Mesothelial cell of epicardium (in vitro differentiated cells): ENCODE measurements around the gene RHBDF2. TPM values are rescaled to one million over a fixed set of nuclear protein-coding genes. Genes with fewer than 3 reads are reported as not detected.
A peak's percentile ranks its signal among the peaks of the same experiment; 100 is the strongest.

Experiments
- DNase-seq, 2 experiments: peaks; one replicate each; pipeline ENCODE4 v3.0.0; 2021; ENCODE audit warnings: low spot score in 2 of 2; ENCODE audit not compliant: unreplicated experiment in 2 of 2
- H3K27ac Mint-ChIP-seq: 2 replicates; pipeline ENCODE4 v1.8.0; 2021; ENCODE audit warnings: mixed read lengths
- H3K27me3 Mint-ChIP-seq: 2 replicates; pipeline ENCODE4 v1.8.0; 2021; ENCODE audit warnings: low read depth, mixed read lengths
- H3K36me3 Mint-ChIP-seq: 2 replicates; pipeline ENCODE4 v1.8.0; 2021; ENCODE audit warnings: mixed read lengths
- H3K4me1 Mint-ChIP-seq: 2 replicates; pipeline ENCODE4 v1.8.0; 2021; ENCODE audit warnings: mixed read lengths
- H3K4me3 Mint-ChIP-seq: 2 replicates; pipeline ENCODE4 v1.8.0; 2021; ENCODE audit warnings: mild to moderate bottlenecking, moderate library complexity, mixed read lengths
- H3K9me3 Mint-ChIP-seq: 2 replicates; pipeline ENCODE4 v1.8.0; 2021; ENCODE audit warnings: mixed read lengths
- total RNA-seq: library from RNA; stranded (reverse); gene quantifications from 3 replicates; pipeline ENCODE4 v1.2.1, GENCODE V29; 2021
- TF ChIP-seq, protein P1 (sequence below): fragments of 200-600 bp; sonication (generic); IDR thresholded peaks from one replicate; pipeline ENCODE4 v1.5.0; 2021; ENCODE audit warnings: antibody characterized with exemption; ENCODE audit not compliant: unreplicated experiment

Gene RHBDF2
- total RNA-seq, 1 donor from 2014 or later = 21.5 TPM

DNA sequence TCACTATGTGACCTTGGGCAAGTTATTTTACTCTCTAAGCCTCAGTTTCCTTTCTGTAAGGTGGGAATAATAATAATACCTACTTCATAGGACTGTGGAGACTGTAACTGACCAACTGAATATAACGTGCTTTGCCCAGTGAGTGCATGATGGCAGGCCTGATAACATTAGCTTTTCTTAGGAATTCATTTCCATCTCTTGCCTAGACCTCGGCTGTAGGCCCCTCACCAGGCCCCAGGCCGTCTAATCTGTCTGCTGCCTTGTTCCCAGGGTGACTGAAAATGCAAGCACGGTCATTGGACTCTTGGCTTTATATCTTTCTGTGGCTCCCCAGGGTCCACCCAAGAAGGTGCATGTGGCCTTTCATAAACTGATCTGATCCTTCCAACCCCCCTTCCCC is 41.5 kb downstream of the RHBDF2 start:
- no peak overlapping the region for H3K4me3 Mint-ChIP-seq

DNA sequence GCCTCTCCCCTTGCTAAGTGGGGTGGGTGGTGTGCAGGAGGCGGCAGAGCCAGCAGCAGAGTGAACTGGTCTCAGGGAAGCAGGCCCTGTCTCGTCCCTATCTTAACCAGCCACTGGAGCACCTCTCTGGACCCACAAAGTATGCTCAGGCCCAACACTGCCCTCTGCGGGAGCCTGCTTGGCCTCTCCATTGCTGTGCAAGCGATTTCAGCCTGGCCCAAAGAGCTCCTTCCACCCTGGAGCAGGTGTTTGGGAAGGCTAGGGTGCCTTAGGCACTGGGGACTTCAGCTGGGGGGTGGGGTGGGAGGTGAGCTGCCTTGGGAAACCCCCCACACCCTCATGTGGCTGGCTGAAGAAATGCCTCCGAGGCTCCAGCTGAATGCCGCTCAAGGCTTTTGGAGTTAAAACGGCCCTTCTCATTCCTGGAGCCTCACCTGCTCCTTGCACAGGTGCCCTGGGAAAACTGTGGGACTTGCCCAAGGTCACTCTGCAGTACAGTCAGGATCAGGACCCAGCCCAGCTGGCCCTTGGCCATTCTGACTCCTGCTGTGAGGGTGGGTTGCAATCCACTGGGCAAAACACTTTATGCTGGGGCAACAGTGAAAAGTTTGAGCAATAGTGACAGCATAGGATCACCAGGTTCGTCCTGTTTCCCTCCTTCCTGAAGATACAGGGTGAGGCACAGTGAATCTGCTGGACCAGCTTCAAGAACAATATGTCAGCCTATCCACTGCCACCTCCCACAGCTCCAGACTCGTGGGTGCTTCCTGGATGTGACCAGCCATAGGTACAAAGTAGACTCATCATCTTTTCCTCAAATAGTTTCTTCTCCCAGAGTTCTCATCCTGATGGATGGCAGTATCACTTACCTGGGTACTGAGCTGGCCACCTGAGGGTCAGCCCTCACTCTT is 42.4 kb downstream of the RHBDF2 start:
- TF ChIP-seq, protein P1, sequence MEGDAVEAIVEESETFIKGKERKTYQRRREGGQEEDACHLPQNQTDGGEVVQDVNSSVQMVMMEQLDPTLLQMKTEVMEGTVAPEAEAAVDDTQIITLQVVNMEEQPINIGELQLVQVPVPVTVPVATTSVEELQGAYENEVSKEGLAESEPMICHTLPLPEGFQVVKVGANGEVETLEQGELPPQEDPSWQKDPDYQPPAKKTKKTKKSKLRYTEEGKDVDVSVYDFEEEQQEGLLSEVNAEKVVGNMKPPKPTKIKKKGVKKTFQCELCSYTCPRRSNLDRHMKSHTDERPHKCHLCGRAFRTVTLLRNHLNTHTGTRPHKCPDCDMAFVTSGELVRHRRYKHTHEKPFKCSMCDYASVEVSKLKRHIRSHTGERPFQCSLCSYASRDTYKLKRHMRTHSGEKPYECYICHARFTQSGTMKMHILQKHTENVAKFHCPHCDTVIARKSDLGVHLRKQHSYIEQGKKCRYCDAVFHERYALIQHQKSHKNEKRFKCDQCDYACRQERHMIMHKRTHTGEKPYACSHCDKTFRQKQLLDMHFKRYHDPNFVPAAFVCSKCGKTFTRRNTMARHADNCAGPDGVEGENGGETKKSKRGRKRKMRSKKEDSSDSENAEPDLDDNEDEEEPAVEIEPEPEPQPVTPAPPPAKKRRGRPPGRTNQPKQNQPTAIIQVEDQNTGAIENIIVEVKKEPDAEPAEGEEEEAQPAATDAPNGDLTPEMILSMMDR = peak; percentile 21
- no peaks in the 10 kb centered on the region for H3K4me1 Mint-ChIP-seq
- peaks cover 2% of the 10 kb centered on the region for H3K27me3 Mint-ChIP-seq
- DNase-seq = peak in 1 of 2 experiments; percentile 55
- H3K27ac Mint-ChIP-seq = no peak overlapping the region
- no peaks in the 10 kb centered on the region for H3K36me3 Mint-ChIP-seq
- no peak overlapping the region for H3K4me3 Mint-ChIP-seq
- H3K9me3 Mint-ChIP-seq = no peaks in the 10 kb centered on the region

More for the DNA sequence above, 41.5 kb downstream of the RHBDF2 start:
- H3K27ac Mint-ChIP-seq = no peak overlapping the region
- no peaks in the 10 kb centered on the region for H3K4me1 Mint-ChIP-seq
- TF ChIP-seq, protein P1 = no peak
- peaks cover 2% of the 10 kb centered on the region for H3K27me3 Mint-ChIP-seq
- DNase-seq = no peak
- H3K36me3 Mint-ChIP-seq = no peaks in the 10 kb centered on the region
- no peaks in the 10 kb centered on the region for H3K9me3 Mint-ChIP-seq

DNA sequence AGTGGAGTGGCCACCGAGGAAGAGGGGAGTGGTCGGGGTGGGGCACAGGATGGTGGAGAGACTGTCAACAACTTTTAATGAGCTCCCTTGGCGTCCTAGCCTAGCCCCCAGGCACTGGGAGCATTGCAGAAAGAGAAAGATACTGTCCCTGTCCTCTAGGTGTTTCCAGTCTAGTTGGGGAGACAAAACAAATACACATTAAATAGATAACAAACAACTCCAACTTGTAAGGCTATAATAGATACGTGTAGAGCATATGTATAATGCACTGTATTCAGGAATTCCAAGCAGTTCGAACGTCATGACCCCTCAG is 47.8 kb downstream of the RHBDF2 start:
- no peaks in the 10 kb centered on the region for H3K9me3 Mint-ChIP-seq
- no peaks in the 10 kb centered on the region for H3K27me3 Mint-ChIP-seq
- DNase-seq = no peak
- peak overlapping the region; percentile 88 for H3K27ac Mint-ChIP-seq
- peak overlapping the region; percentile 58 for H3K4me3 Mint-ChIP-seq
- H3K36me3 Mint-ChIP-seq = no peaks in the 10 kb centered on the region
- TF ChIP-seq, protein P1 = no peak
- H3K4me1 Mint-ChIP-seq = peaks cover 20% of the 10 kb centered on the region

DNA sequence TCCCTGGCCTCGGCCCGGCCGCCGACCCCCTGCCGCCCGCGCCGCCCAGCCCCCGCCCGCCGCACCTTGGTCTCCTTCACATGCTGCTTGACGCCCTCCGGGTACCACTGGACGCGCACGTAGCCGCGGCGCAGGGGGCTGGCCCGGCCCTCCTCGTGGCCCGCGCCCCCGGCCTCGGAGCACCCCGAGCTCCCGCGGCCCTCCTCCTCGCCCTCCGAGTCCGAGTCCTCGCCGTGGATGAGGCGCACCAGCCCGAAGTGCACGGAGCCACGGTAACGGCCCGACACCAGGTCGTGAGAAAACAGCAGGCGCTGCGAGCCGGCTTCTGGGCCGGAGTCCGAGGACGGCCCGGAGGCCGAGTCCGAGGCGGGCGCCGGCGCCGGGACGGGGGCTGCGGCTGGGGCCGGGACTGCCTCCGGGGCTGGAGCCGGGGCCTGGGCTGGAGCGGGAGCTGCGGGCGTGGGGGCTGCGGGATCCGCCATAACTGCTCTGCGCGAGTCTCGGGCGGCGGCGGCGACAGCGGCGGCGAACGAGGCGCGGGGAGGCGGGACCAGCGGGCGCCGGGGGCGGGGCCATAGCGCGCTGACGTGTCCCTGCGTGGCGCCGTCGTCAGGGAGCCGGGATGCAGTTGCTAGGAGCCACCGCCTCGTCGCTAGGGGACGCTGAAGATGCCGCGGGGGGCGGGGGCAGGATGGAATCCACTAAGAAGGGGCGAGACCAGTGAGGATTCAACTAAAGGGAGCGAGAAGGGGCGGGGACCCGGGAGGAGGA is 48.4 kb downstream of the RHBDF2 start, which contains the start of gene UBE2O:
TSS of gene UBE2O (minus strand) at position 493 of the 771 bp plus-strand sequence. CDS start at position 482, 11 bp downstream.
- Mint-ChIP-seq H3K4me1 (peaks cover 20% of the 10 kb centered on the region), H3K9me3 (no peaks in the 10 kb centered on the region), H3K4me3 (peak within 1 kb of the TSS; percentile 80), H3K27ac (peak within 1 kb of the TSS; percentile 88), H3K36me3 (no peaks in the 10 kb centered on the region), H3K27me3 (no peaks in the 10 kb centered on the region)
- peak; percentile 85 to 94 for DNase-seq
- TF ChIP-seq, protein P1 = peak; percentile 33

DNA sequence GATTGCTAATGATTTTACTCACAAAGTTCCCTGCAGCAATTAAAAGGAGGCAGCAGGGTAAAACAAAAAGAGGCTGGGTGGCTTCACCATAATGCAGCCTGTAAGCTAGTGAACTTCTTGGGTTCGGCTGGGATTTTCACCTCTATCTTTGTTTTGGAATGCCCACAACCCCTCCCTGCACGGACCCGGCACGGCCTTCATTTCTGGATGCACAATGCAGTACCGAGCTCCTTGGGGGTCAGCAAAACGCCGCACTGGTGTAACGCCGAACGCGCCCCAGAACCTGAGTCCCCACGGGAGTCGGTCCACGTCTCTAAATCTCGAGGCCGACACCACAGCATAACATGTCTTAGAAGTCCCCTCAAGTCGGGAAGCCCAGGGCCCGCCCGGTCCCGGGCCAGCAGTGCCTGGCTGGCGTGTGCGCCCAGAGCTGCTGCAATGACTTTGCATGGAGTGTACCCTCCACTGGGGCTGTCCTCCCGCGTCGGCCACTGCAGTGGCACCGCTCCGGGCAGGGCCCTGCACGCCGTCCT is 49.0 kb downstream of the RHBDF2 start:
- TF ChIP-seq, protein P1 = no peak
- Mint-ChIP-seq H3K9me3 (no peaks in the 10 kb centered on the region), H3K4me3 (peak overlapping the region; percentile 80), H3K27me3 (no peaks in the 10 kb centered on the region), H3K36me3 (no peaks in the 10 kb centered on the region), H3K4me1 (peaks cover 22% of the 10 kb centered on the region), H3K27ac (peak overlapping the region; percentile 71)
- DNase-seq = peak in 1 of 2 experiments; percentile 52
